Loucy (cell line): ENCODE results near the gene TRAF2.

Experiments used
- EZH2phosphoT487 ChIP-seq: fragments of 200-600 bp; IDR thresholded peaks from 2 replicates; pipeline ENCODE4 v1.6.1; 2018; ENCODE audit warnings: antibody characterized with exemption, mild to moderate bottlenecking, moderate library complexity, borderline replicate concordance
- TF ChIP-seq, protein P1 (sequence below): fragments of 200-600 bp; sonication (generic); conservative IDR thresholded peaks from 2 replicates; pipeline ENCODE4 v1.5.1; 2014; ENCODE audit warnings: mild to moderate bottlenecking, antibody characterized with exemption, low read length

GRCh38 chr9:136926154-136926704, 39.9 kb downstream of the TRAF2 start:
- TF ChIP-seq, protein P1, sequence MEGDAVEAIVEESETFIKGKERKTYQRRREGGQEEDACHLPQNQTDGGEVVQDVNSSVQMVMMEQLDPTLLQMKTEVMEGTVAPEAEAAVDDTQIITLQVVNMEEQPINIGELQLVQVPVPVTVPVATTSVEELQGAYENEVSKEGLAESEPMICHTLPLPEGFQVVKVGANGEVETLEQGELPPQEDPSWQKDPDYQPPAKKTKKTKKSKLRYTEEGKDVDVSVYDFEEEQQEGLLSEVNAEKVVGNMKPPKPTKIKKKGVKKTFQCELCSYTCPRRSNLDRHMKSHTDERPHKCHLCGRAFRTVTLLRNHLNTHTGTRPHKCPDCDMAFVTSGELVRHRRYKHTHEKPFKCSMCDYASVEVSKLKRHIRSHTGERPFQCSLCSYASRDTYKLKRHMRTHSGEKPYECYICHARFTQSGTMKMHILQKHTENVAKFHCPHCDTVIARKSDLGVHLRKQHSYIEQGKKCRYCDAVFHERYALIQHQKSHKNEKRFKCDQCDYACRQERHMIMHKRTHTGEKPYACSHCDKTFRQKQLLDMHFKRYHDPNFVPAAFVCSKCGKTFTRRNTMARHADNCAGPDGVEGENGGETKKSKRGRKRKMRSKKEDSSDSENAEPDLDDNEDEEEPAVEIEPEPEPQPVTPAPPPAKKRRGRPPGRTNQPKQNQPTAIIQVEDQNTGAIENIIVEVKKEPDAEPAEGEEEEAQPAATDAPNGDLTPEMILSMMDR = no peak
- TF ChIP-seq EZH2phosphoT487 = no peak
